Measurements from ENCODE around the gene CASP9.
"Not testable (repeated sequence)": the region's sequence is repeated elsewhere in the genome, so short reads cannot be mapped to it uniquely, and the experiment has no call there.

- not testable (repeated sequence) for TF ChIP-seq EZH2 (IDR thresholded peaks at IDR 0.05); POLR2AphosphoS5 (IDR thresholded peaks at IDR 0.05; ENCODE audit: borderline replicate concordance, low read depth, low read length)
Observed at GRCh38 chr1:15514557-15514956, 9.5 kb downstream of the CASP9 start.
